Posterior vena cava (tissue), 2 donors: ENCODE results near the gene RUNDC3A. TPM values are rescaled to one million over a fixed set of nuclear protein-coding genes. Genes with fewer than 3 reads are reported as not detected.

ENCODE experiments used
- DNase-seq: peaks from one replicate; pipeline ENCODE4 v3.0.0-alpha.2; 2020; ENCODE audit warnings: low spot score
- intact Hi-C, 2 donors: fragments of 100-400 bp; cut with DNase I; formaldehyde crosslinking; loops; one replicate each; pipeline versions ENCODE4 v1.14.1 to v1.14.2; 2022 to 2023
- long read RNA-seq, 2 donors: library from polyadenylated mRNA; unstranded; transcript quantifications; one replicate each; pipeline ENCODE4 v2.0.0, GENCODE V29; 2020 to 2021
- total RNA-seq, 2 donors: library from RNA; stranded (reverse); fragmentation: NEBNext Ultra II Directional; extraction: Animal tissue kit (Norgen Biotek cat#: 25700); gene quantifications; one replicate each; pipeline ENCODE4 v1.2.1, GENCODE V29; 2021
- donor health status: DM: yes; HTN: yes; CAD: no.
- donor health status: DM: yes; HTN: yes; CAD: no.

RUNDC3A gene
- total RNA-seq, result under 1 TPM in 1 of 2 donors, not detected in 1; 0.83 TPM
- long read RNA-seq, donor 1, result 0 reads
- long read RNA-seq, donor 2, result 0 reads

GRCh38 chr17:44308320-44308818 lies at the start of gene RUNDC3A:
TSS of gene RUNDC3A (plus strand) at chr17:44308601. CDS start at chr17:44308833, 232 bp downstream.
- intact Hi-C loops, result loop anchor here in 1 of 2 donors (10.0 kb wide), 1 partner anchor 1666 kb away; no protein-coding TSS in a partner anchor
- DNase-seq, result peak; percentile 96

GRCh38 chr17:44258811-44259351 lies 49.5 kb upstream of the RUNDC3A start:
- no peak for DNase-seq
- intact Hi-C loops, result no loop called here

- no peak for DNase-seq
- intact Hi-C loops, result no loop called here
Measured at GRCh38 chr17:44260296-44260695, 48.1 kb upstream of the RUNDC3A start.

- DNase-seq, result no peak
- intact Hi-C loops, result no loop called here
Measured at GRCh38 chr17:44262654-44263225, 45.7 kb upstream of the RUNDC3A start.

DNA sequence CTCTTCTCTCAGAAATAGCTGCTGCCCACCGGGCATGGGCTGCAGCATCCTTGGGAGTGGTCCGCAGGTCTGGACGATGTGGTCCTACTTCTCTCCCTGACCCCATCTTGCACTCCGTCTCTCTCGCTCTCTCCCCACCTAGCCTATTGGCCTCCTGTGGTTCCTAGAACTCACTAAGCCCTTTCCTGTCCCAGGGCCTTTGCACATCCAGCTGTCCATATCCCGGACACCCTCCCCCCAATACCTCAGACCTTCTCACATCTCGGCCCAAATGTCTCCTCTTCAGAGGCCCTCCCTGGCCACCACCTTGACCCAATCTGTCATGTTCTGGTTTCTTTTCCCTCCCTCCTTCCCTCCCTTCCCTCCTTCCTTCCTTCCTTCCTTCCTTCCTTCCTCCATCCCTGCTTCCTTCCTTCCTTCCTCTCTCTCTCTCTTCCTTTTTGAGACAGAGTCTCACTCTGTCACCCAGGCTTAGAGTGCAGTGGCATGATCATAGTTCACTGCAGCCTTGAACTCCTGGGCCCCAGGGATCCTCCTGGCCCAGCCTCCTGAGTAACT lies 45.0 kb upstream of the RUNDC3A start:
- intact Hi-C loops, result no loop called here

GRCh38 chr17:44266402-44267164 lies 41.8 kb upstream of the RUNDC3A start:
- no peak for DNase-seq
- intact Hi-C loops, result no loop called here

More for the DNA sequence above, 45.0 kb upstream of the RUNDC3A start:
- no peak for DNase-seq

DNA sequence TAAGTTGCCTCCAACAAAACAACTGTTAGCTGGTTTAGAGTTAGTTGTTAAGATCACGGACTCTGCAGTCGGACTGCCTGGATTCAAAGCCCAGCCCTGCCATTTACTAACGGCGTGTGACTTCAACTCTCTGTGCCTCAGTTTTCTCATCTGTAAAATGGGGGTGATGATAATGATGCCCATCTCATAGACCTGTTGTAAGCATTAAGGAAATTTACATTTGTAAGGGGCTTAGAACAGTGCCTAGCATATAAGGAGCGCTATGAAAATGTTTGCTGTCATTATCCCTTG lies 41.3 kb upstream of the RUNDC3A start:
- intact Hi-C loops, result no loop called here
- DNase-seq, result no peak

DNA sequence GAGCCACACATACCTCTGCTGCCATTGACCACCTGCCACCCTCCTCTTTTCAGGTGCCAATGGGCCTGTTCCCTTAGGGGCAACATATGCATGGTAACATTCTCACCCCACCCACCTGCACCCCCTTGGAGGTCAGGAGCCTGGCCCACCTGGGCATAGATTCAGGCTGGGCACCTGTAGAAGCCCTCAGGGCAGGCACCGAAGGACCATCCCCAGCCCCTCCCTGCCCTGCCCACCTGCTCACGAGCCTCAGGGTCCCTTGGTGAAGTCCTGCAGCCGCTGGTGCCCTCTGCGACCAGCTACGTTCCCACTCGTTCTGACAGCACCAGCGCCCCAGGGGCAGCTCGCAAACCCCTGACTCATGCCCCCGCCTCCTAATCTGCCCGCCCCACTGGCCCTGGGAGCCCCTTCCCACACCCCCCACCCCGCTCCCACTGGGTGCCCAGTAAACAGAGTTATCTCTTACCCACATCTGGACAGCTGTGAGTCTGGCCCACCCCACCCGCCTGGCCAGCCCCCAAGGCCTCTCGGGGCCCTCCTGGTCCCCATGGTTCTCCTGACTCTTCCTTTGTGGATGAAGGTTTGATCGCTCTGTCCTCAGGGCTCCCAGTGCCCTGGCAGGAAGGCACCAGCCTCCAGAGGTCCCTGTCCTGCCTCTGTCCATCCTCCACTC lies 40.4 kb upstream of the RUNDC3A start, which contains the start of gene SLC4A1:
SLC4A1 (minus strand) TSS at position 318 of the 673 bp plus-strand sequence. CDS start 5,269 bp downstream, outside the sequence.
- DNase-seq, result no peak
- intact Hi-C loops, result no loop called here

GRCh38 chr17:44268709-44269534 lies 39.5 kb upstream of the RUNDC3A start:
- no peak for DNase-seq
- intact Hi-C loops, result no loop called here

DNA sequence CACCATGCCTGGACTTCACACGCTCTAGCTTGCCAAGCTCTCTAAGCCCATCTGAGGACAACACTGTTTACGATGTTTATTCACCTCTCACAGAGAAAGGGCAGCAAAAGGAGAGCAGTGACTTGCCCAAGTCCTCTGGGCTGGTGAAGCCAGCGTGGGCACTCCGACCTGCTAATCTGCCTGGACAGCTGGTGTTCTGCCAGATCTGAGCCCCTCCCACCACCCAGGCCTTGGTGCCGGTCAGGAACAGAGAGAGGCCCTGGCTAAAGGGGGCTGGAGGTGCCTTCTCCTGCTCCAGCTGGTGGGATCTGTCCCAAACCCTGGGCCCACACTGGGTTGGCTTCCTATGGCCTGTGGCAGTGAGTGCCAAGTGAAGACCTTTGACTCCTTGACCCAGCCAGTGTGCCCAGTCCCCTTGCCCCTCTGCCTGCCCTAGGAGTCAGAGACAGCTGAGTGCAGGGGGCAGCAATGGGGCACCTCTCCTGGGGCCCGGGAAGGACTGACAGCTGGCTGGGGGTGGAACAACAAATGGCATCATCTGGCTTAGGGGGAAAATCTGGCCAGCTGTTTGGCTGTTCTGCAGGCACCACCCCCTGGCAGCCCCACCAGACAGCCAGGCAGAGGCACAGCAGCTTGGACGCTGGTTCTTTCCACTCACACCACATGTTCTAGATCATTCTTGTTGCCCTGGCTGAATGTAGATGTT lies 38.7 kb upstream of the RUNDC3A start:
- intact Hi-C loops, result no loop called here

DNA sequence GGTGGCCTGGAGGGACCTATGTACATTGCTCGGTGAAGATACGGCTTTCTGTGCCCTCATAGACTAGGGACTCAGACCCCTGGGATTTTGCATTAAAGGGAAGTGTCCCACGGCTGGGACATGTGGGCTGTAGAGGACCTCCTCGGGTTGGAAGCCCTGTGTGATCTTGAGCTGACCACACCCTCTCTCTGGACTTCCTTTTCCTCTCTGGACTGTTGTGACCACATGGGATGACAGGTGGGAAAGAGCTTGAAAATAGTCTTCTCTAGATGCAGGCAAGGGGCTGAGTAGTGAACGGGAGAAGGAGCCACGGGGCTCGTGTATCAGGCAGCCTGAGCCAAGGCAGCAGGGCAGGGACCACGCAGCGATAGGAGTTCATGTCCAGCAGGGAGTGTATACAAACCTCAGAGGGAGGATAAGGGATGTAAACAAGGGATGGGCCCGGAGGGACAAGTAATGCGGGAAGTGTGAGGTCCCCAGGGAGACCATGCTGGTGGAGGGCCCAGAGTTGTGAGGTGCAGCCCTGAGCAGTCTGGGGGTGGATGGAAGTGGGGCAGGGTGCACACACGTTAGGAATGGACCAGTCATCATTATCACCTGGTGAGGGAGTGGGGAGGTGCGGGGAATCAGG lies 36.0 kb upstream of the RUNDC3A start:
- intact Hi-C loops, result no loop called here
- DNase-seq, result no peak

More for the DNA sequence above, 38.7 kb upstream of the RUNDC3A start:
- DNase-seq, result no peak

DNA sequence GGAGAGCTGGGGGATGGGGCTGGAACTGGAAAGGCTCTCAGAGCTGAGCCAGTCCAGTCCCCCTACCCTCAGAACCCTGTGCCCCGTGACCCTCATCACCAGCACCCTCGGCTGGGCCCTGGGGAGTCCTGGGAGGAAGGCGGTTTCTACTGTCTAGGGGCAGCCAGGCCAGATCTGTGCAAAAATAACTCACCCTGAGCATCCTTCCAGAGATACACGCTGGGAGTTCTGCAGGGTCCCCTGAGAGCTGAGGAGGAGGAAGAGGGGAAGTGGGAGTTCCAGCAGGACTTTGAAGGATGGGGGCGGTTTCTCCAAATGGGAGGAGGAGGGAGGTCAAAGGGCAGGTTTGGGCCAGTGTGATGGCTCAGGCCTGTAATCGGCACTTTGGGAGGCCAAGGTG lies 35.4 kb upstream of the RUNDC3A start:
- no peak for DNase-seq
- intact Hi-C loops, result no loop called here

DNA sequence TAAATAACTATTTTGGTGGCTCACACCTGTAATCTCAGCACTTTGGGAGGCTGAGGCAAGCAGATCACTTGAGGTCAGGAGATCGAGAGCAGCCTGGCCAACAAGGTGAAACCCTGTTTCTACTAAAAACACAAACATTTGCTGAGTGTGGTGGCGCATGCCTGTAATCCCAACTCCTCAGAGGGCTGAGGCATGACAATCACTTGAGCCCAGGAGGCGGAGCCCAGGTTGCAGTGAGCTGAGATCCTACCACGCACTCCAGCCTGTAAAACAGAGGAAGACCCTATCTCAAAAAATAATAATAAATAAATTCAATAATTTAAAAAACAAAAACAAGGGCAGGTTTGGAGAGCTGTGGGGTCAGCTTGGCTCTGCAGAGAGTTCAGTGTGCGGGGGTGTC lies 34.8 kb upstream of the RUNDC3A start:
- intact Hi-C loops, result no loop called here

DNA sequence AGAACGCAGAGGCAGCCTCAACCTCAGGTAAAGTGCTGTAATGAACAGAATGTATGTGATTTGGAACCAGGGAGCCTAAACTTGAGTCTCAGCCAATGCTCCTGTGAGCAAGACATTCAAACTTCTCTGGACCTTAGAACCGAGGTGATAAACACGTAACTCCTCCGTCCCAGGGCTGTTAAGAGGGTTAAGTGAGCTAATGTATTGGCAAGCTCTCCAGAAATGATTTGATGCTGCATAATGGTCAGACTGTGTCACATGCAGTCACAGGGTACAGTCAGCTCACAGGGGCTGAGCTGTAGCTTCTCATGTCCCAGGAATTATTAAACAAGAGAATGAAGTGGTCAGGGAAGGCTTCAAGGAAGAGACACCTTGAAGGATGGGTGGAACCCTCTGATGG lies 30.4 kb upstream of the RUNDC3A start:
- intact Hi-C loops, result no loop called here
- DNase-seq, result no peak

More for the DNA sequence above, 34.8 kb upstream of the RUNDC3A start:
- no peak for DNase-seq

- intact Hi-C loops, result no loop called here
- no peak for DNase-seq
Measured at GRCh38 chr17:44279346-44279665, 29.1 kb upstream of the RUNDC3A start.

DNA sequence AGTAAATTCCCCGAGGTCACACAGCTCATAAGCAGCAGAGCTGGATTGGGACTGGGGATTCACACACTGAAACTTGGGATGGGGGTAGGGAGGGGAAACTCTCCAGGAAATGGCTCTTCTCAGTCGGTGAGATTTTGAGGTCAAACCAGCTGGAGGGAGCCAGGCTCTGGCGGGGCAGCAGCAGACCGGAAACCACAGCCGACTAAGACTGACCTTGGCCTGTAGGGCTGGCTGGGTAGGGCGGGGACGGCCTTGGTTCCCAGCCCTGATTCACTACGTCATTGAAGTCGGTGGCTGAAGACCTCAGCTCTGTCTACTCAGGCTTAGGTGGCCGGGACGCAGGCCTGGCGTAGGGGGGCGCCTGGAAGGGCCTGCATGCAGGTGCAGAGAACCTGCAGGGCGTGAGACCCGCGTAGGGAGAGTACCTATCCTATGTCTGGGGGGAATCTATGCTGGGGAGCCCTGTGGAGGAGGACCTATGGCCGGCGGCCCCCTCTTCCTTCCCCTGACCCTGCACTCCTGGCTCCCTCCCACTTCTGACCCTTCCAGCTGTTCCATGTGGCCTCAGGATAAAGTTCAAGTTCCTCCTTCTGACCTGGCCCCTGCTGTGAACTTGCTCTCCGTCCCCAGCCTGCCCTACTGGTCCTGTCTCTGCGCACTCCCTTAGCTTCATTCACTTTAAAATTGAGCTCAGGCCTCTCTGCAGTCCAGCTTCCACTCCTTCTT lies 28.6 kb upstream of the RUNDC3A start:
- intact Hi-C loops, result no loop called here
- peak; percentile 95 for DNase-seq

- DNase-seq, result no peak
- intact Hi-C loops, result no loop called here
Measured at GRCh38 chr17:44280392-44280937, 27.9 kb upstream of the RUNDC3A start.
